Measurements from ENCODE around the gene KIF1A. TPM values are rescaled to one million over a fixed set of nuclear protein-coding genes. Genes with fewer than 3 reads are reported as not detected.

The KIF1A gene
- total and polyA plus RNA-seq, 2 donors from 2014 or later: 0.54 to 0.58 TPM

GRCh38 chr2:240861547-240861946 is 41.5 kb upstream of the KIF1A start:
- intact Hi-C loops (cut with DNase I): no loop called here
- no peak for DNase-seq
- H3K9ac ChIP-seq (ENCODE audit: low read length in 3 of 3): no peak overlapping the region

GRCh38 chr2:240858871-240859270 is 38.9 kb upstream of the KIF1A start:
- H3K27ac ChIP-seq (ENCODE audit: low read depth in 2 of 2, low read length in 2 of 2): no peak overlapping the region
- no peak overlapping the region for H3K4me3 ChIP-seq (ENCODE audit: low read length in 3 of 3)
- H3K27me3 ChIP-seq (ENCODE audit: control insufficient read depth, insufficient read depth, low read length): no peaks in the 10 kb centered on the region
- peaks cover 0 to 7% (median 0%) of the 10 kb centered on the region in 3 donors for H3K9me3 ChIP-seq (ENCODE audit: control insufficient read depth in 2 of 3, insufficient read depth in 1 of 3, low read length in 3 of 3)
- peaks cover 0 to 8% (median 0%) of the 10 kb centered on the region in 3 donors for H3K4me1 ChIP-seq (ENCODE audit: control insufficient read depth in 2 of 3, insufficient read depth in 2 of 3, low read depth in 1 of 3, low read length in 3 of 3)
- TF ChIP-seq CTCF (IDR thresholded peaks at IDR 0.05; ENCODE audit: borderline replicate concordance, extremely low read depth, insufficient read depth): no peak
- no peak overlapping the region for H3K9ac ChIP-seq (ENCODE audit: low read length in 3 of 3)
- DNase-seq (no peak), FAIRE-seq (no peak)
- intact Hi-C loops (cut with DNase I): loop anchor here (10.0 kb wide), 1 partner anchor 206 kb away; no protein-coding TSS in a partner anchor
- H3K36me3 ChIP-seq (ENCODE audit: control insufficient read depth in 2 of 3, insufficient read depth in 3 of 3, low read length in 3 of 3): no peaks in the 10 kb centered on the region

More at GRCh38 chr2:240861547-240861946, 41.5 kb upstream of the KIF1A start:
- no peaks in the 10 kb centered on the region for H3K9me3 ChIP-seq (ENCODE audit: control insufficient read depth in 2 of 3, insufficient read depth in 1 of 3, low read length in 3 of 3)
- no peaks in the 10 kb centered on the region for H3K36me3 ChIP-seq (ENCODE audit: control insufficient read depth in 2 of 3, insufficient read depth in 3 of 3, low read length in 3 of 3)
- no peaks in the 10 kb centered on the region for H3K27me3 ChIP-seq (ENCODE audit: control insufficient read depth, insufficient read depth, low read length)
- H3K4me3 ChIP-seq (ENCODE audit: low read length in 3 of 3): no peak overlapping the region
- no peak for TF ChIP-seq CTCF (IDR thresholded peaks at IDR 0.05; ENCODE audit: borderline replicate concordance, extremely low read depth, insufficient read depth)
- no peak overlapping the region for H3K27ac ChIP-seq (ENCODE audit: low read depth in 2 of 2, low read length in 2 of 2)
- H3K4me1 ChIP-seq (ENCODE audit: control insufficient read depth in 2 of 3, insufficient read depth in 2 of 3, low read depth in 1 of 3, low read length in 3 of 3): peaks cover 0 to 6% (median 0%) of the 10 kb centered on the region in 3 donors
- FAIRE-seq: no peak

GRCh38 chr2:240858321-240858720 is 38.3 kb upstream of the KIF1A start:
- no peak overlapping the region for H3K4me3 ChIP-seq (ENCODE audit: low read length in 3 of 3)
- intact Hi-C loops (cut with DNase I): loop anchor here (10.0 kb wide), 1 partner anchor 206 kb away; no protein-coding TSS in a partner anchor
- no peak for TF ChIP-seq CTCF (IDR thresholded peaks at IDR 0.05; ENCODE audit: borderline replicate concordance, extremely low read depth, insufficient read depth)
- H3K27ac ChIP-seq (ENCODE audit: low read depth in 2 of 2, low read length in 2 of 2): no peak overlapping the region
- H3K4me1 ChIP-seq (ENCODE audit: control insufficient read depth in 2 of 3, insufficient read depth in 2 of 3, low read depth in 1 of 3, low read length in 3 of 3): peaks cover 0 to 8% (median 0%) of the 10 kb centered on the region in 3 donors
- peaks cover 0 to 7% (median 0%) of the 10 kb centered on the region in 3 donors for H3K9me3 ChIP-seq (ENCODE audit: control insufficient read depth in 2 of 3, insufficient read depth in 1 of 3, low read length in 3 of 3)
- H3K9ac ChIP-seq (ENCODE audit: low read length in 3 of 3): no peak overlapping the region
- no peaks in the 10 kb centered on the region for H3K36me3 ChIP-seq (ENCODE audit: control insufficient read depth in 2 of 3, insufficient read depth in 3 of 3, low read length in 3 of 3)
- no peak for DNase-seq
- FAIRE-seq: no peak
- no peaks in the 10 kb centered on the region for H3K27me3 ChIP-seq (ENCODE audit: control insufficient read depth, insufficient read depth, low read length)
